GM21526 (cell line): Measurements from ENCODE around the gene RCCD1.
A peak's percentile ranks its signal among the peaks of the same experiment; 100 is the strongest.
"Not testable (repeated sequence)": the region's sequence is repeated elsewhere in the genome, so short reads cannot be mapped to it uniquely, and the experiment has no call there.

Experiments used
- ATAC-seq: cut with Tn5 transposase; IDR thresholded peaks from one replicate; pipeline ENCODE4 v1.9.1; 2021; ENCODE audit warnings: moderate library complexity; ENCODE audit not compliant: unreplicated experiment, low FRiP score

The RCCD1 gene

DNA sequence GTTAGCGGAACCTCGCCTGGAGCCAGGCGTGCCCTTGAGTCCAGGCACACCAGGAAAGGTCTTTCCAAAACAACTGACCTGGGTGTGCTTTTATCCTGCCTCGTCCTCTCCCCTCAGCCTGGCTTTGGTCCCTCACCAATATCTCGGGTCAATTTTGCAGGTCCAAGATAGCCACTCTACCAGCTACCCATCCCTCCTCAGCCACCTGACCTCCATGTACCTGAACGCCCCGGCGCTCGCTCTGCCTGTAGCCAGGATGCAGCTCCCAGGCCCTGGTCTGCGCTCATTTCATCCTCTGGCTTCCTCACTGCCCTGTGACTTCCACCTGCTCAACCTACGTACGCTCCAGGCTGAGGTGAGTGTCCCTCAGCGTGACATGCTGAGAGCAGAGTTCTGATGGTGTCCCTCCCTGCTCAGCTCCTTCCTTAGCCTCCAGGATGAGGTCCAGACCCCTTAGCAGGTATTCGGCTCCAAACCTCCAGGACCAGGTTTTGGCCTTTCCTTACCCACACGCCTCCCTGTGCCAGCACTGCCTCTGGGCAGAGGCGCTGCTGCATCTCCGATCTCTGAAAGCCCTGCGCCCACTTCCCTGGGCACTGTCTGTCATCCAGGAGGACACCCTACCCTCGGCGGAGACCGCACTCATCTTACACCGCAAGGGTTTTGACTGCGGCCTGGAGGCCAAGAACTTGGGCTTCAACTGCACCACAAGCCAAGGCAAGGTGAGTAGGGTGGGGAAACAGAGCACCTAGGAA, 36.5 kb upstream of the RCCD1 start:
- ATAC-seq, result no peak

DNA sequence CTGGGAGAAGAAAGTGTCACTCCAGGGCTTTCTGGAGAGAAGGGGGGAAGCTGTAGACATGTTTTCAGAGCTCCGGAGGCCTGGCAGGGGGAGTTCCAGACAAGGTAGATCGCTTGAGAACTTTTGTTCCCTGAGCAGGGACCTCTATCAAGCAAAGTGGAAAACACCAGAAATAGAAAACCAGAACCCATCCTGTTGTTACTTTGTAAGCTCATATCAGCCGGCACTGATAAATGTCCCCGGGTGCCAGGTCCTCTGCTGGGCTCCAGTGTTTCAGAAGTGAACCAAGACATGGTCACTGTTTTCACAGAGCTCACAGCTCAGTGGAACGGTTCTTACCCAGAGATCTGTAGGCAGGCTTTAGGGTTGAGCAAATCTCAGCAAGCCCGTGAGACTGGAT, 35.8 kb upstream of the RCCD1 start:
- no peak for ATAC-seq

DNA sequence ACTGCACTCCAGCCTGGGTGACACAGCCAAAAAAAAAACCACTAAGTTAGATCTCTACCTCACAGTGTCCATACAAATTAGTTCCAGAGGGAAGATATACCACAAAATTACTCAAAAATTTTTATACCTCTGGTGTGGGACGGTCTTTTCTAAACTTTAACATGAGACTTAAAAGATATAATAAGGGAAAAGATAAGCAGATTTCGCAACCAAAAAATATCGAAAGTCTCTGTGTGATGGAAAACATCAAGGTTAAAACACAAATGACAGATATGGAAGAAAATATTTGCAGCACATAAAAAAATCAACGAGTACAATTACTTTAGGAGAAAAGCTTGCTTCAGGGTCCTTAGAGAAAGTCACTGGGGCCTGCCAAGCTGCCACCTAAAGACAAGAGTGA, 32.8 kb upstream of the RCCD1 start:
- no peak for ATAC-seq

DNA sequence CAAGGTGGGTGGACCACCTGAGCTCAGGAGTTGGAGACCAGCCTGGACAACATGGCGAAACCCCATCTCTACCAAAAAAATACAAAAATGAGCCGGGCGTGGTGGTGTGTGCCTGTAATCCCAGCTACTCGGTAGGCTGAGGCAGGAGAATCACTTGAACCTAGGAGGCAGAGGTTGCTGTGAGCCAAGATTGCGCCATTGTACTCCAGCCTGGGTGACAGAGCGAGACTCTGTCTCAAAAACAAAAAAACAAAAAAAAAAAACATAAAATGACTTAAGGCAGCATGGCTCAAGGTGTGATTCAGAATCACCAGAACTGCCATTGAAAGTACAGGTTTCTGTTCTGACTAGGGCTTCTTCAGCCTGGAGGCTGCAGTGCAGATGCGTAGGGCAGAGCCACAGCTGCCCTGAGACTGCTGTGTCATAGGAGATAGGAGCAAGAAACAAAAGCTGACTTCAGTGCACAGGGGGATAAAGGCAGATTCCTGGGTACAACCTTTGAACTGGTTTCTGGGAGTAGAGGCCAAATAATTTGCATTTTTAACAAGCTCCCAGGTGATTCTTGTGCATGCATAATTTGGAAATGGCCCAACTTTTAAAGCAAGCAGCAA, 31.9 kb upstream of the RCCD1 start:
- peak; percentile 68 for ATAC-seq

DNA sequence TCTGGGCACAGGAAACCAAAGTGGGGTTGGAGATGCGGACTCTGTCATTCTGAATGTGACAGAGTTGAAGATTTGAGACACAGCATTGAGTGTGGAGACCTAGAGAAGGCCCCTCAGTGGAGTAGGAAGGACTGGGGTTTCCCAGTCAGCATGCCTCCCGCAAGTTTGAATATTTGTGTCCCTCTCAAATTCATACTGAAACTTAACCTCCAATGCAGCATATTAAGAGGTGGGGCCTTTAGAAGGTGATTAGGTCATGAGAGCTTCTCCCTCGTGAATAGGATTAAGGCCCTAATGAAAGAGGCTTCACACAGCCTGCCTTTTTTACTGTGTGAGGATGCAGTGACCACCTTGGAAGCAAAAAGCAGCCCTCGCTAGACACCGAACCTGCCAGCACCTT, 30.3 kb upstream of the RCCD1 start:
- peak; percentile 62 for ATAC-seq

DNA sequence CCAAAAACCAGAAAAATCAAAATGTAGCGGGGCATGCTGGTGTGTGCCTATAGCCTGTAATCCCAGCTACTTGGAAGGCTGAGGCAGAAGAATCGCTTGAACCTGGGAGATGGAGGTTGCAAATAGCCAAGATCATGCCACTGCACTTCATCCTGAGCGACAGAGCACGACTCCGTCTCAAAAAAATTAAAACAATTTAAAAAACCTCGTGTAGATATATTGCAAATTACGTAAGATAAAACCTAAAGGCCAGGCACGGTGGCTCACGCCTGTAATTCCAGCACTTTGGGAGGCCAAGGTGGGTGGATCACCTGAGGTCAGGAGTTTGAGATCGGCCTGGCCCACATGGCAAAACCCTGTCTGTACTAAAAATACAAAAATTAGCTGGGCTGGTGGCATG, 27.9 kb upstream of the RCCD1 start:
- not testable (repeated sequence) for ATAC-seq

DNA sequence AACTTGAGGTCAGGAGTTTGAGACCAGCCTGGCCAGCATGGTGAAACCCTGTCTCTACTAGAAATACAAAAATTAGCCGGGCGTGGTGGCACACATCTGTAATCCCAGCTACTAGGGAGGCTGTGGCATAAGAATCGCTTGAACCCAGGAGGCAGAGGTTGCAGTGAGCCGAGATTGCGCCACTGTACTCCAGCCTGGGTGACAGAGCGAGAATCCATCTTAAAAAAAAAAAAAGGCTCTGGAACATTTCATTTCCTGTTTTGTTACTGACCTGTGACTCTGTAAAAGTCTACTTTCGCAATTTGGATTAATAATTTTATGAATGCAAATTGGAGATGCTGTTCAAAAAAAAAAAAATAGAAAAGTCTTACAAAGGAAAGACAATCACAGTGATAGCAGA, 26.6 kb upstream of the RCCD1 start:
- ATAC-seq, result not testable (repeated sequence)

DNA sequence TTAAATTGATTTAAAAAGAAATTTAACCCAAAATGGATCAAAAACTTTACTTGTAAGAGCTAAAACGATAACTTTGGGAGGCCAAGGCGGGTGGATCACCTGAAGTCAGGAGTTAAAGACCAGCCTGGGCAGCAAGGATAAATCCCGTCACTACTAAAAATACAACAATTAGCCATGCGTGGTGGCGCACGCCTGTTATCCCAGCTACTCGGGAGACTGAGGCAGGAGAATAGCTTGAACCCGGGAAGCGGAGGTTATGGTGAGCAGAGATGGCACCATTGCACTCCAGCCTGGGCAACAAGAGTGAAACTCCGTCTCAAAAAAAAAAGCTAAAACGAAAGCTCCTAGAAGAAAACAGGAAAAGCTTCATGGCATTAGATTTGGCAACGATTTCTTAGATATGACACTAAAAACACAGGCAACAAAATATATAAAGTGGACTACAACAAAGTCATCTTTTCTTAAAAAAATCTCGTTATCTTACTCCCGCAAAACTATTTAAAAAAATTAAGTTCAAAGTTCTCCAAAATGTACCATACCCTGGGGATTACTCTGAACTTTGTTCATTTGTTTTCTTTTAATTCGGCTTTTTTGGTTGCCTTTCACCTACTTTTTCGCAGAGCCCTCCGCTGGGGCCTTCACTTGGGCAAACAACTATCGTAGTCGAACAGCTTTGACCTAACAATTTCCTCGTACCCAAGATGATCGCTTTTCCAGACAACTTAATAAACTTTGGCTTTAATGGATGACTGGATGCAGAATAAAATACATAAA, 25.3 kb upstream of the RCCD1 start:
- ATAC-seq, result no peak

DNA sequence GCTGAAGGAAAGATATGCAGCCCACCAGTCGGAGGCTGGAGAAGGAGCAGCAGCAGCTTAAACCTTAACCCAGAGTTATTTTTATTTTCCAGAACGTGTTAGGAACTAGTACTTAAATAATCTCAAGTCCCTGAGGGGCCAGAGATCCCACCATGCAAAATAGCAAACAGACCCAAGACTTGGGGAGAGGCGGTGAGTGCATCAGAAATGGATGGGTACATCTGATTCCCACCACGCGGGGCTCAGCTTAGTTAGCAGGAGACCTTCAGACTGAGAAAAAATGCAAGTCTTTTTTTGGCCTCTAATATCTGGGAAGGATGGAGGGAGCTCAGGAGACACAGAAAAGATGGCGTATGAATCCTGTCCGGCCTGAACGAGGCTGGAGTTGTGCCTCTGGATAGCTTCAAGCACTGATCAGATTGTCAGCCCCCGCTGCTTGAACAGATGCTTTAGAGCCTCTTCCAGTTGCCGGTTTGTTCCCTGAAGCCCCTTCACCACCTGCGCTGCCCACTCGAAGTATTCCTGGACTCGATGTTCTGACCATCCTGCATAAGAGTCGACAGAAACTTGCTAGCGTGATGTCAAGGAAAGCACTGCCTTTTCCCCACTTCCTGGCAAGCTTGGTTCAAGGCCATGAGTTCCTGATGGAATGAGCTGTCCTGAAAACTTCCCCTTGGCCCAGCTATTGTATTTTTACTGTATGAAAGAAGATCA, 23.7 kb upstream of the RCCD1 start:
- ATAC-seq, result no peak

DNA sequence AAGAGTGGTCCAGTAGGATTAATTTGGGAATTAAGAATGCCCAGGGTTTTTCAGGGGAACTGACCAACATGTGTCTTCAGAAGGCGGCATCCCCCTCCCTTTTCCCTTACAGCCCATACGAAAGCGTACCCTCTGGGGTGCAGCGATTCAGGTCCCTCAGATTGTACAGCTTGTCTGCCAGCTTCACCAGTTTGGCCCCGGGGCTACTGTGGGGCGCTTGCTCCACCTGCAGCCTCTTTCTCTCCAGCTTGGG, 23.2 kb upstream of the RCCD1 start:
- no peak for ATAC-seq

DNA sequence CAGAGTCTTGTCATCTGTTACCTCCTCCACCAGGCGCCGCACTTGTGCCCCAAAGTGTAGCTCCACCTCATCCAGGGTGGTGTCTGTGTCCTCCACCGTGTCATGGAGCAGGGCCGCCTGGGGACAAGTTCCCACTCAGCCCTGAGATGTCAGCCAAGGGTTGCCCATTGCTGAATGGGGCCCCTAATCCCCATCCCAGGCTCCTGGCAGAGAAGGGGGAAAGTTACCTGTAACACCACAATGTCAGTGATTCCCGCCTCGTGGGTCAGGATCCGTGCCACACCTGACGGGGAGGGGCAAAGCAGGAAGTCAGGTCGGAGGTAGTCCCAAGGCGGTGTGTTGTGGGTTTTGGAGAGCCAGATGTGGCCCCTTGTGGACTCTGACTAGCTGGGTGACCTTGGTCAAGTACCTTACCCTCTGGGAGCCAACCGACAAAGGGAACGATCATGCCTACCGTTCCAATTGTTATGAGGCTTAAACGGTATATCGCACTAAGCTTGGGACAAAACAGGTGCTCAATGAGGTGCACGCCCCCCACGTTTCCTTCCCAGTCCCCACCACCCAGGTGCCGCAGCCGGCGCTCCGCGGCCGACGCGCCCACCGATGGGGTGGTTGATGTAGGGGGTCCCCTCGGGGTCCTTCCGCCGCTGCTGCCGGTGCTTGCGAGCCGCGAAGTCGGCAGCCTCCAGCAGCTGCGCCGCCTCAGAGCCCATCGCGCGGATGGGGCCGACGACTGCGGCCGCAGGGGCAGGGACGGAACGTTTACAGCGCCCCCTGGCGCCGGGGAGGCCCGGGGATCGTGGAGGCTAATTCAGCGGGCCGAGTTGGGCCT, 22.6 kb upstream of the RCCD1 start, which contains the start of gene HDDC3:
Gene HDDC3 (minus strand): TSS at position 722 of the 832 bp plus-strand sequence. CDS start 9 bp downstream, at position 713.
- peak; percentile 47 for ATAC-seq

DNA sequence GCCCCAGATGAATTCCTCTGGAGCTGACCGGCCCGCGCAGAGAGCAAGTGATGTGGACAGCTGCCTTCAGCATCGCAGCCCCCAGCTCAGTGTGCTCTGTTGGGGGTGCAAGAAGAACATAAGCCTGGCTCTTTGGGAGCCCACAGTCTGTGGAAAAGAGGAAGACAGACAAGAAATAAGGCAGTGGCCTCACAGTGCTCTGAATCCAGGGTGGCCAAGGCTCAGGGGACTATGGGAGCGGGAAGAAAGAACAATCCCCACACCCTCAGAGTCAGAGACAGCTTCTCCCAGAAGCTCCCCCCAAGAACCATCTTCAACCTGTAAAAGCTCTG, 22.1 kb upstream of the RCCD1 start:
- ATAC-seq, result no peak

DNA sequence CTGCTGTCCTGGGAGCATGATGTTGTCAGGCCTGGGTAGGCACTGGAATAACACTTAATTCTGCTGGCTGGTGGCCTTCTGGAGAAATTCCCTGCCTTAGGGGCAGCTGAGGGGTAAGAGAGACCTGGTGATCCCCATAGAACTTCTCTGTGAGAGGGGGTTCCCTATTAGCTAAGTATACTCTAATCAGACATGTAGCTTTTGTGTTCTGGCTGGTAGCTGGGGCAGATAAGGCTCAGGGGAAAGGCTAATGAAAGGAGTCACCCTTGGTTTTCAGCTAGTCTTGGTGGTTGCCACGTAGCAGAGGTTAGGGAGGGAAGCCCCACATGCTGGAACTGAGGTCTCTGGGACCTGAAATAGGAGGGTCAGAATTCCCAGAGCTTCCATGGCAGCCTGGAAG, 21.4 kb upstream of the RCCD1 start:
- no peak for ATAC-seq

DNA sequence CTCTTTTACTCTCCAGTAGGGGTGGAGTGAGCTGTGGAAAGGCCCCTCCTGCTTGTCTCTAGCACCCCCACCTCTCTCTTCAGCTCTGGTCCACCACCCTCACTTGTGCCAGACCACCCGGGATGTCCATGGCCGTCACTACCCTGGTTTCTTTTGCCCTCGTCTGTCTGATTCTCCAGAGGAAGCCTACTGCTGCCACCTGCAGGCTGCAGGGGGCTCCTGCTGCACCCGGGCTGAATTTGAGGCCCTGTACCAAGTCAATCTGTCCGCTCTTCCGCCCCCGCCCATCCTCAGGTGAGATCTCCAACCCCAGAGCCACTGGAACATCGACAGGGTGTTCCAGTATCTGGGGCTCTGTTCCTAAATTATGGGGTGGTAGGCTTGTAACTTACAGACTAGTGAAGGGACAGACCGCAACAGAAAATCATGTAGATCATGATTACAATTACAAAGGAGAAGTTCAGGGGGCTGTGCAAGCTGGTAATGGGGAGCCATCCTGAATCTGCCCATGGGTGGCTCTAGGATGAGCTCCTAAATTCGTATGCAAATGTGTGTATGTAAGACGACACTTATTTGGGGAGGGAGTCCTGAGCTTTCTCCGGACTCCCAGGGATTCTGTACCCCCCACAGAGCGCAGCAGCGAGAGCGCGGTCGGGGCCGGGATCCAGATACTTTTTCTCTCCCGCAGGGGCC, 20.3 kb upstream of the RCCD1 start:
- ATAC-seq, result peak; percentile 27

DNA sequence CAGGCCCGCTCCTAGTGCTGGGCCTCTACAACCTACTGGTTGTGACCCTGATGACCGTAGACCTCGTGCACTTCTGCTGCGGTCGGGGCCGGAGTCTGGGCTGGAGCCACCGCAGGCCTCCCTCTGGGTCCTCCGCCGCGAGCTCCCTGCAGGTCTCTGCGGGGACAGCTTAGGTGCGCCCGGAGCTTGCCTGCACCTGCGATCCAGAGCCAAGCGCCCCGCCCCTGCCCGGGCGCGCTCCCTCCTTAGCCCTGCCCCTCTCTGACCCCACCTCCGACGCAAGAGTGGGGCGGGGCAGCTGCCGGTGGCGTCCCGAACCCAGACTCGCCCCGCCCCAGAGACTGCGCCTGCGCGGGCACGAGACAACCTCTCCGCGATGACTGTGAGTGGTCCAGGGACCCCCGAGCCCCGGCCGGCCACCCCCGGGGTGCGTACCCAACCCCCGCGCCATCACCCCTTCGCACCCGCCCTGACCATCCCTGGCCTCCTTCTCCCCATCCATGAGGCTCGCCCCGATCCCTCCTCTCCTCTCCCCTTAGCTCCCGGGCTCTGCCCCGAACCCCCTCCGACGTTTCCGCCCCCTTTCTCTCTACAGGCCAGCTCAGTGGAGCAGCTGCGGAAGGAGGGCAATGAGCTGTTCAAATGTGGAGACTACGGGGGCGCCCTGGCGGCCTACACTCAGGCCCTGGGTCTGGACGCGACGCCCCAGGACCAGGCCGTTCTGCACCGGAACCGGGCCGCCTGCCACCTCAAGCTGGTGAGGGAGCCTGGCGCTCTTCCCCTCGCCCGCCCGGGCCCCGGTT, 19.5 kb upstream of the RCCD1 start, which contains the start of gene UNC45A:
Gene UNC45A (plus strand): TSS at position 337 of the 803 bp plus-strand sequence. CDS start 40 bp downstream, at position 377.
- ATAC-seq, result peak; percentile 61

DNA sequence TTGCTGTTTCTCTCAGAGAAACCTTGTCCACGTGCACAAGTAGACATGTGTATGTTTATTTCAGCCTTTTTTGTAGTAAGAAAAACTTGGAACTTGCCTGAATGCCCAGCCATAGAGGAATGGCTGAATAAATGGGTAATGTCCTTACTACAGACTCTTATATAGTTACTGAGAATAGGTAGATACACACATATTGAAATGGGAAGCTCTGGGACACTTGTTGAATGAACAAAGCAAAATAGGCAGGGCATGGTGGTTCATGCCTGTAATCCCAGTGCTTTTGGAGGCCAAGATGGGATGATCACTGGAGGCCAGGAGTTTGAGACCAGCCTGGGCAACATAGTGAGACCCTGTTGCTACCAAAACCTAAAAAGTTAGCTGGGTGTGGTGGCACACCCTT, 17.9 kb upstream of the RCCD1 start:
- ATAC-seq, result no peak

DNA sequence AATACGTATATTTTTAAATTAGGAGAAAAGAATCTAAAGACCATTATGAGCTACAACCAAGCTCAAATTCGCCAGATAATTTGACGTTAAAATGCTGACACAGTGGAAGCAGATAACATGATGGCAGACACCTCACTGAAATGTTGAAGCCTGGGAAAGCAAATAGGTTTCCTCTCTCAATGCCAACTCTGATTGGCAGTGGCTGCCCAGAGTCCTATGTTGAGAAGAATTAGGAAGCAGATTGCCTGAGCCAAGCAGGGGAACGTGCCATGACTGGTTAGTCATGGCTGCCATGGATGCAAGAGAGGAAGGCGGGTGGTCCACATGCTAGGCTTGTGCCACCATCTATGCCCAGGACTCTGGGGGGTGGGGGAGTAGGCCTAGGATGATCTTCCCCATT, 16.4 kb upstream of the RCCD1 start:
- ATAC-seq, result no peak

DNA sequence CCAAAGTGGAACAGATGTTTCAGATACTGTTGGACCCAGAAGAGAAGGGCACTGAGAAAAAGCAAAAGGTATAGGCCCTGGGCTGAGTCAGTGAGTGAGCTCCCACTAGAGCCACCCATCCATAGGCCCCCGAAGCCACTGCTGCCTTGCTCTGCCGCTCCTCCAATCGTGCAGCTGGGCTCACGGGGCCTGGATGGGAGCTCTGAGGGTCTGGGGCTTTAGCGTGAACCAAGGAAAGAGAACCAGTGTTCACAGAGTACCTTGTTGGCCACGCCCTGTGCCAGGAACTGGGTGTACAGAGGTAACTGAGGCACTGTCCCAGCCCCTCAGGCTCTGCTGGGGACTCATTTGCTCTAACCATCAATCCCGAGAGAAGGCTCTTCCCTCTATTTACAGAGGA, 14.9 kb upstream of the RCCD1 start:
- ATAC-seq, result no peak

DNA sequence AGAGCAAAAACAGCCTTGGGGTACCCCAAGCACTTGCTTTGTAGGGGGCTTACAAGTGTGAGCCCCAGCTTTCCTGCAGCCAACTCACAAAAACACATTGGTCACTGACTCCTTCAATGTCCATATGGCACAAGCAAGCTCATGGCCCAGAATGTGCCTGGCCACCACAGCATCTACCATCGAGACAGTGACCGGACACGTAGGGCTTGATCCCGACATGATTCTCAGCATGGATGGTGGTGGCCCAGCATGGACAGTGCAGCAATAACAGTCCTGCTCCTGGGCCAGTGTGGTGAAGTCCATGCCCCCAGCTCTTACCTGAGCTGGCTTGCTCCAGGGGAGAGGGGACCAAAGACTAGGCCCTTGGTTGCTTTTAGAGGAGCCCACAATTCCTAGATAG, 13.6 kb upstream of the RCCD1 start:
- ATAC-seq, result no peak
